Omental fat pad (tissue), 4 donors: ENCODE results near the gene ACSS3. TPM values are rescaled to one million over a fixed set of nuclear protein-coding genes. Genes with fewer than 3 reads are reported as not detected.

Experiments
- ATAC-seq: fragments of 150-250 bp; one replicate; pipeline ENCODE4 v1.9.1; 2016; ENCODE audit warnings: mild to moderate bottlenecking, moderate library complexity; ENCODE audit not compliant: low FRiP score
- DNase-seq: peaks from one replicate; pipeline ENCODE4 v3.0.0-alpha.2; 2019; ENCODE audit warnings: low spot score
- CTCF ChIP-seq, 3 donors: fragments of 450-650 bp; IDR thresholded peaks; one replicate each; pipeline ENCODE4 v1.5.1; 2016 to 2017; ENCODE audit warnings: antibody characterized with exemption in 3 of 3, mild to moderate bottlenecking in 3 of 3, moderate library complexity in 2 of 3
- total RNA-seq, 4 donors: library from RNA; depleted of rRNA; stranded (reverse); fragments of >200 nt; gene quantifications; one replicate each; pipeline ENCODE4 v1.1.0, GENCODE V29; 2016

ACSS3 gene
- total RNA-seq, 4 donors from 2014 or later = 38.8 to 102 (median 57.9) TPM

DNA sequence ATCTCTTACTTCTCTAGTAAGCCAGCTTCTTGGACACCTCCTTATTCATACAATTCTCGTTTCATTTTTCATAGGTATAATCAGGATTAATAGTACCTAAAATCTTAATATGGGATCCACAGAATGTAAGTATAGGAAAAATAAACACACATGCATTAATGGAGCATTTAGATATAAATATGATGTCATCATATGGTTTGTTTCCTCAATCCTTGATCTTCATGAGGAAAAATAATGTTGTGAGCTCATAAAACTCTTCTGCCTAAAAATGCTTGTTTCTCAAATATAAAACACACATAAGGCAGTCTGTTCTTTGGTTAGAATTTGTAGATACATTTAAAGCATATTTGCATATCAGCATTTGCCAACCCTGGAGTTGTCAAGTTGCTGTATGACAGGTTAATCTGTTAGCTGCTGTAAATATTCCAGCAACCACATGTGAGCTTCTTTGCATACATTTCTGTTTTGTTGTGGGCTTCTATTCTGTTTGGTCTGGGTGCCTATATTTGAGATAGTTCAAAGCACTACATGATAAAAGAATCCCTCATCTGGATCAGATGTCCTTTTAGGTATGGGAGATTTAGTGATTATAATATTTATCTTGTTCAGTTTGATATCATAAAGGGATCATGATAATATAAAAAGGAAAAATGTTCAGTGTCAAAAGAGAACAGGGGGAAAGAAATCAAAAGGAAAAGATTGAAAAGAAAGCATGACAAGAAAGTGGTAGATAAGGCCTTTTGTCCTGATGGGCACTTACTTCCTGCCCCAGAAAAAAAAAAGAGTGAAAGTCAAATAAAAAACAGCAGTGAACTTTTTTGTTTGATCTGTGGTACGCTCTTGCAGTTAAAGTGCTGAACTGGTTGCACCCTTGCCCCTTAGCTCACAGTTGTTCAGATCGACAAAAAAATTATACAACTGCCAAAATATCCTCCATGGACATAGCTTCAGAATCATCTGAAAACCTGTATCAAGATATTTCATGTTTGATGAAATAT is 68.6 kb downstream of the ACSS3 start:
- no peak for TF ChIP-seq CTCF (IDR thresholded peaks at IDR 0.05)
- ATAC-seq (no peak), DNase-seq (no peak)

GRCh38 chr12:81147292-81147919 is 69.5 kb downstream of the ACSS3 start:
- no peak for TF ChIP-seq CTCF (IDR thresholded peaks at IDR 0.05)
- DNase-seq (no peak), ATAC-seq (no peak)

GRCh38 chr12:81150382-81150781 is 72.5 kb downstream of the ACSS3 start:
- TF ChIP-seq CTCF (IDR thresholded peaks at IDR 0.05) = no peak
- ATAC-seq = no peak
- DNase-seq = no peak

- ATAC-seq = no peak
- no peak for DNase-seq
- no peak for TF ChIP-seq CTCF (IDR thresholded peaks at IDR 0.05)
Observed at GRCh38 chr12:81159856-81160255, 82.0 kb downstream of the ACSS3 start.

- TF ChIP-seq CTCF (IDR thresholded peaks at IDR 0.05) = no peak
- ATAC-seq = no peak
- DNase-seq = no peak
Observed at GRCh38 chr12:81161680-81162079, 83.8 kb downstream of the ACSS3 start.

DNA sequence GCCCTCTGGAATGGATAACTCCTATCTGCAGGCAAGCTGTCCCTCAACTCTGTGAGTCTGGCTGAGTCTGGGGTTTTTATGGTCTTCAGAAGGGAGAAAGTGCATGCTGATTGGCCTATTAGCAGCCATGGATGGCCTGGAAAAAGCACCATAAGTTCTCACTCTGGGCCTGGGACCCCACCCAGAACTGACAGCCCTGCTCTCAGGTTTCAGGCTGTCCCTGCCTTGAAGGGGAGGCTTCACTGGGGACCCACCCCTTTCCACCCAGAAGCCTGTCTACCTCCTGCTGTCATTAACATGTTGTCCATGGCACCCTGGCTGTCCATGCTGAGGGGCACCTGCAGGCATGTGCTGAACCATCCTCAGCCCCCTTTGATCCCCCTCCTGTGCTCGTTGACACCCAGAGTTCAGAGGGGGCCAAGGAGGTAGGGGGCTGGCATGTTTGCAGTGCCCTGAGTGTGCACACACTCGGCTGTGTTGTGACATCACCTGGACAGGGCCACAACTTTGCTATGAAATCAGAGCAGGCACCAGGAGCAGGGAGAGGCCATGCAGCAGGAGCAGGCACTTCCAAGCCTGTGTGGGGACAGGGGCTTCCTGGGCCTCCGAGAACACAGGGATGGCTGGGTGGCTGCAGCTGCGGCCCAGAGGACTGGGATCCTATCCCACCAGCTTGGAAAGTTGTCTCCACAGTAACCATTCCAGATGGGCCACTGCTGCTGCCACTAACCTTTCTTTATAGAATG is 84.7 kb downstream of the ACSS3 start:
- TF ChIP-seq CTCF (IDR thresholded peaks at IDR 0.05) = no peak
- ATAC-seq = no peak
- no peak for DNase-seq
